Measurements from ENCODE around the gene TIMM10.

DNA sequence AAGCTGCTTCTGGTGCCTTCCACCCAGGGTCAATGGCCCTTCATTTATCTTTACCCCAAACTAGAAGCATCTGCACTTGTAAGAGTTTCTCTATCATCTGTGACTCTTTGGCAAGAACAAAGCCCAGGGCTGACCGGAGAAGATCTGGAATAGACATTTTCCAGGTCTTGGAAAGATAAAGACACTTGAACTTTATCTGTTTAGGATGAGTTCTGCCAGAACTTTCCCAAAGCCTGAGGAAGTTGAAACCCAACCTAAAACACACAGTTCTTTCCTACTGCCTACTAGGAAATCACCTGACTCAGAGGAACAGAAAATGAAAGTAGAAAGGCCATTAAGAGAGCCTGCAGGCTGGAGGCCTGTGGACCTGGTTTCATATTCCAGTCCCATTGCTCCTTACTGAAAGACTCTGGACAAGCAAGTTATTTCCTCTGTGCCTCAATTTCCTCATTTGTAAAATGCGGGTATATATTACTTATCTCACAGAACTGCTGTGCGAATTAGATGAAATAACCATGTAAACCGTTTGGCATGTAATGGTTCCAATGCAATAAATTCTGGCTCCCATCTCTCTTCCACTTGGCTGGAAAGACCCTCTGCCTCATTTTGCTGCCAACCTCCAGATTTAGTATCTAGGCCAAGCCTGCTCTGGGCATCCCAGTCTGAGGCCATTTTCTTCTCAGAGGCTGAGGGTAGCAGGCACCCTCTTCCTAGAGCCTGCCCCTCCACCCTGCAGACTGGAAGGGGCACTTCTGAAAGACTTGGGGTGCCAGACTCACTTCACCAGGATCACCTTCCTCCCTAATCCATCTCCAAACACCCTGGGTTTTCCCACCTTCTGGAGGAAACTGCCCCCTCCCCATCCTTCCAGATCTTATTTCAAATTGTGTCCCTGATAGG lies 35.7 kb upstream of the TIMM10 start:
- no peak for TF ChIP-seq SUZ12 (IDR thresholded peaks at IDR 0.05; ENCODE audit: extremely low read depth, insufficient read depth, insufficient read length)
- TF ChIP-seq ZNF274 (IDR thresholded peaks at IDR 0.05; ENCODE audit: low read depth, low read length): no peak
- no peak for TF ChIP-seq YY1 (IDR thresholded peaks at IDR 0.05; ENCODE audit: insufficient read depth, insufficient read length)
